Measurements from ENCODE around the gene PKP1.

PKP1 gene

DNA sequence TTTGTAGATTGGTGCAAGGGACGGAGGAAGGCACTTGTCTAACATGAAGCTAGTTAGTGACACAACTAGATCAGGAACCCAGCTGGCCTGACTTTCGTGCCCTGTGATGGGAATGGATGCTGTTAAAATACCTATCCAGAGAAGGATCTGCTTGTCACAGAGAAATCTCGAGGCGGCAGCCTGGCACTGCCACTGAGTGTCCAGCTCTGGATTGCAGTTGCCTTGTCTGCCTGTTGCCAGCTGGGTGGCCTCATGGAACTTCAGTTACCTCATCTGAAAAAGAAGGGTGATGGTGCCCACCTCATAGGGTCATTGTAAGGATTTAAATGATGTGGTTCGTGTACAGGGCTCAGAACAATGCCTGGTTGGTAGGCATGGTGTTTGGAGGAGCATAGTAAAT, 2.4 kb upstream of the PKP1 start (continued):
- TF ChIP-seq, protein P1, sequence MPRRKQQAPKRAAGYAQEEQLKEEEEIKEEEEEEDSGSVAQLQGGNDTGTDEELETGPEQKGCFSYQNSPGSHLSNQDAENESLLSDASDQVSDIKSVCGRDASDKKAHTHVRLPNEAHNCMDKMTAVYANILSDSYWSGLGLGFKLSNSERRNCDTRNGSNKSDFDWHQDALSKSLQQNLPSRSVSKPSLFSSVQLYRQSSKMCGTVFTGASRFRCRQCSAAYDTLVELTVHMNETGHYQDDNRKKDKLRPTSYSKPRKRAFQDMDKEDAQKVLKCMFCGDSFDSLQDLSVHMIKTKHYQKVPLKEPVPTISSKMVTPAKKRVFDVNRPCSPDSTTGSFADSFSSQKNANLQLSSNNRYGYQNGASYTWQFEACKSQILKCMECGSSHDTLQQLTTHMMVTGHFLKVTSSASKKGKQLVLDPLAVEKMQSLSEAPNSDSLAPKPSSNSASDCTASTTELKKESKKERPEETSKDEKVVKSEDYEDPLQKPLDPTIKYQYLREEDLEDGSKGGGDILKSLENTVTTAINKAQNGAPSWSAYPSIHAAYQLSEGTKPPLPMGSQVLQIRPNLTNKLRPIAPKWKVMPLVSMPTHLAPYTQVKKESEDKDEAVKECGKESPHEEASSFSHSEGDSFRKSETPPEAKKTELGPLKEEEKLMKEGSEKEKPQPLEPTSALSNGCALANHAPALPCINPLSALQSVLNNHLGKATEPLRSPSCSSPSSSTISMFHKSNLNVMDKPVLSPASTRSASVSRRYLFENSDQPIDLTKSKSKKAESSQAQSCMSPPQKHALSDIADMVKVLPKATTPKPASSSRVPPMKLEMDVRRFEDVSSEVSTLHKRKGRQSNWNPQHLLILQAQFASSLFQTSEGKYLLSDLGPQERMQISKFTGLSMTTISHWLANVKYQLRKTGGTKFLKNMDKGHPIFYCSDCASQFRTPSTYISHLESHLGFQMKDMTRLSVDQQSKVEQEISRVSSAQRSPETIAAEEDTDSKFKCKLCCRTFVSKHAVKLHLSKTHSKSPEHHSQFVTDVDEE (CRISPR knock-in tag; IDR thresholded peaks at IDR 0.05): no peak
- TF ChIP-seq SNAI2 (CRISPR knock-in tag; IDR thresholded peaks at IDR 0.05) (no peak), CSDC2 (CRISPR knock-in tag; IDR thresholded peaks at IDR 0.05) (no peak), OSR1 (CRISPR knock-in tag; IDR thresholded peaks at IDR 0.05) (no peak), BACH2 (CRISPR knock-in tag; IDR thresholded peaks at IDR 0.05; ENCODE audit: borderline replicate concordance) (no peak)

DNA sequence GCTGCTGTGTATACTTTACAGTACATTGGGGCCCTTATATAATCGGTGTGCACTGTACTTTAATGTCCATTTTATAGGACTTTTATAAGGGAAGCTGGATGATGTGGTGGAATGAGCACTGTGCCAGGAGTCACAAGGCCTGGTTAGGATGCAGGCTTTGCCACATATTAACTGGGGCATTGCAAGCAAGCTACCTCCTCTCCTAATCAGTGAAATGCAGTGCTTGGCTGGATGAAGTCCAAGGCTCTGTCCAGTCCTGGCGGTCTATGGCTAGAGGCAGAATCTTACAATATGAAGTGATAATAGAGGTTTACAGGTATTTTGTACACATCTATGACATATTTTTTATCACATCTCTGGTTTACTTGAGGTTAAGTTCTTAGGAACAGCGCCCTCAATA, 1.7 kb upstream of the PKP1 start:
- ATAC-seq: no peak
- TF ChIP-seq ESRRG (CRISPR knock-in tag; IDR thresholded peaks at IDR 0.05) (no peak), OSR1 (CRISPR knock-in tag; IDR thresholded peaks at IDR 0.05) (no peak), ZNF565 (CRISPR knock-in tag; conservative IDR thresholded peaks at IDR 0.05; ENCODE audit: low read depth) (no peak), ZNF8 (CRISPR knock-in tag; IDR thresholded peaks at IDR 0.05) (no peak), PPARA (CRISPR knock-in tag; IDR thresholded peaks at IDR 0.05; ENCODE audit: borderline replicate concordance) (no peak), ISL1 (CRISPR knock-in tag; IDR thresholded peaks at IDR 0.05) (no peak), ZFP30 (CRISPR knock-in tag; IDR thresholded peaks at IDR 0.05) (no peak)
- TF ChIP-seq, protein P2, sequence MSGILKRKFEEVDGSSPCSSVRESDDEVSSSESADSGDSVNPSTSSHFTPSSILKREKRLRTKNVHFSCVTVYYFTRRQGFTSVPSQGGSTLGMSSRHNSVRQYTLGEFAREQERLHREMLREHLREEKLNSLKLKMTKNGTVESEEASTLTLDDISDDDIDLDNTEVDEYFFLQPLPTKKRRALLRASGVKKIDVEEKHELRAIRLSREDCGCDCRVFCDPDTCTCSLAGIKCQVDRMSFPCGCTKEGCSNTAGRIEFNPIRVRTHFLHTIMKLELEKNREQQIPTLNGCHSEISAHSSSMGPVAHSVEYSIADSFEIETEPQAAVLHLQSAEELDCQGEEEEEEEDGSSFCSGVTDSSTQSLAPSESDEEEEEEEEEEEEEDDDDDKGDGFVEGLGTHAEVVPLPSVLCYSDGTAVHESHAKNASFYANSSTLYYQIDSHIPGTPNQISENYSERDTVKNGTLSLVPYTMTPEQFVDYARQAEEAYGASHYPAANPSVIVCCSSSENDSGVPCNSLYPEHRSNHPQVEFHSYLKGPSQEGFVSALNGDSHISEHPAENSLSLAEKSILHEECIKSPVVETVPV (CRISPR knock-in tag; IDR thresholded peaks at IDR 0.05): no peak
- TF ChIP-seq, protein P1 (CRISPR knock-in tag; IDR thresholded peaks at IDR 0.05): no peak

DNA sequence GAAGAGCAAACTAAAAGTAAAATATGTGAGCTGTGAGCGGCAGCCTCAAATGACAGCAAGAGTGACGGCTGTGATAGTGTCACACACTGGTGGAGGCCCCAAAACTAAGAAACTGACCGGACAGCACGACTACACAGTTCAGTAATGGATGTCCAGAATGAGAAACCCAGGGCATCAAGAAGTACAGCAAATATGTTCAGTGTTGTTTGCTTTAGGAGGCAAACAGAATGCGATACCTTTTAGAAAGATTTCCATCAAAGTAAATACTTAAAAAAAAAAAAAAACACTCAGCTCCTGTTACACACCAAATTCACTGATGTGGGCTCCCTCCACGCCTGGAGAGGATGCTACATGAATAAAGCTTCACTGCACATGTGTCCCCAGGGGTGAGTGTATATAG, 1.1 kb upstream of the PKP1 start:
- ATAC-seq: no peak
- TF ChIP-seq ZNF8 (CRISPR knock-in tag; IDR thresholded peaks at IDR 0.05): no peak
- TF ChIP-seq, protein P3, sequence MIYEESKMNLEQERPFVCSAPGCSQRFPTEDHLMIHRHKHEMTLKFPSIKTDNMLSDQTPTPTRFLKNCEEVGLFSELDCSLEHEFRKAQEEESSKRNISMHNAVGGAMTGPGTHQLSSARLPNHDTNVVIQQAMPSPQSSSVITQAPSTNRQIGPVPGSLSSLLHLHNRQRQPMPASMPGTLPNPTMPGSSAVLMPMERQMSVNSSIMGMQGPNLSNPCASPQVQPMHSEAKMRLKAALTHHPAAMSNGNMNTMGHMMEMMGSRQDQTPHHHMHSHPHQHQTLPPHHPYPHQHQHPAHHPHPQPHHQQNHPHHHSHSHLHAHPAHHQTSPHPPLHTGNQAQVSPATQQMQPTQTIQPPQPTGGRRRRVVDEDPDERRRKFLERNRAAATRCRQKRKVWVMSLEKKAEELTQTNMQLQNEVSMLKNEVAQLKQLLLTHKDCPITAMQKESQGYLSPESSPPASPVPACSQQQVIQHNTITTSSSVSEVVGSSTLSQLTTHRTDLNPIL (CRISPR knock-in tag; IDR thresholded peaks at IDR 0.05; ENCODE audit: low read depth): no peak
- TF ChIP-seq CSDC2 (CRISPR knock-in tag; IDR thresholded peaks at IDR 0.05): no peak
- TF ChIP-seq TCF4 (CRISPR knock-in tag; IDR thresholded peaks at IDR 0.05; ENCODE audit: borderline replicate concordance): no peak
- no peak for TF ChIP-seq SNAI2 (CRISPR knock-in tag; IDR thresholded peaks at IDR 0.05)
- TF ChIP-seq, protein P1 (CRISPR knock-in tag; IDR thresholded peaks at IDR 0.05): no peak

DNA sequence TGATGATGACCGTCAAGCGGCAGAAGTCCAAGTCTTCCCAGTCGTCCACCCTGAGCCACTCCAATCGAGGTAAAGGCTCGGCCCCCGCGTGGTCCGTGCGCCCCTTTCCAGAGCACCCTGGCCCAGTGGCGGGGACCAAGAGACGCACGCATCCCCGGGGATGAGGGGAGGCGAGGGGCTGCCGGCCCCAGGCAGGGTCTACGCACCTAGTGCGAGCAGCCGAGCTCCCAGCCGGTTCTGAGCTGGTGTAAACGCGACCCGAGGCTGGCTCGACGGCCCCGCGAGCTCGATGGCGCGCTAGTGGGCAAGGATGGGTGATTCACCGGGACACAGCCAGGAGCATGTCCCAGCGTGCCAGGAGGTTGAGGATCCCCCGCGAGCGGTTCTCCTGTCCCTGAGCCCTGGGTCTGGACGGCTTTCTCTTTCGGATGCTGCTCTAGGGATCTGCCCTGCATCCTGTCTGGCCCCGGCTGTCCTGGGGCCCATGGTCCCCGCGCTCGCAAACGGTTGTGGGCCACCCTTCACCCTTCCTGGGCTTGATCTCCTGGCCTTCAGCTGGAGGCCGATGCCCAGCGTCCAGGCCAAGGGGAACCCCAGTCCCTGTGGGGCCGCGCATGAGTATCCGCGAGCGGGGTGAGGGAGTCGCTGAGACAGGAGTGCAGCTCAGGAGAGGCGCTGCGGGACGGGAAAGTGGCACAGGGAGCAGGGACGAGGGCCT, 689 bp downstream of the PKP1 start:
- ATAC-seq: no peak
- TF ChIP-seq ZFP3 (CRISPR knock-in tag; IDR thresholded peaks at IDR 0.05): no peak
- TF ChIP-seq, protein P2 (CRISPR knock-in tag; IDR thresholded peaks at IDR 0.05): no peak
- TF ChIP-seq, protein P4, sequence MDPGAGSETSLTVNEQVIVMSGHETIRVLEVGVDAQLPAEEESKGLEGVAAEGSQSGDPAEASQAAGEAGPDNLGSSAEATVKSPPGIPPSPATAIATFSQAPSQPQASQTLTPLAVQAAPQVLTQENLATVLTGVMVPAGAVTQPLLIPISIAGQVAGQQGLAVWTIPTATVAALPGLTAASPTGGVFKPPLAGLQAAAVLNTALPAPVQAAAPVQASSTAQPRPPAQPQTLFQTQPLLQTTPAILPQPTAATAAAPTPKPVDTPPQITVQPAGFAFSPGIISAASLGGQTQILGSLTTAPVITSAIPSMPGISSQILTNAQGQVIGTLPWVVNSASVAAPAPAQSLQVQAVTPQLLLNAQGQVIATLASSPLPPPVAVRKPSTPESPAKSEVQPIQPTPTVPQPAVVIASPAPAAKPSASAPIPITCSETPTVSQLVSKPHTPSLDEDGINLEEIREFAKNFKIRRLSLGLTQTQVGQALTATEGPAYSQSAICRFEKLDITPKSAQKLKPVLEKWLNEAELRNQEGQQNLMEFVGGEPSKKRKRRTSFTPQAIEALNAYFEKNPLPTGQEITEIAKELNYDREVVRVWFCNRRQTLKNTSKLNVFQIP (CRISPR knock-in tag; IDR thresholded peaks at IDR 0.05; ENCODE audit: borderline replicate concordance, low read depth): no peak
- TF ChIP-seq TCF4 (CRISPR knock-in tag; IDR thresholded peaks at IDR 0.05; ENCODE audit: borderline replicate concordance): no peak
- TF ChIP-seq, protein P1 (CRISPR knock-in tag; IDR thresholded peaks at IDR 0.05): no peak

All from SK-N-SH treated with all-trans-retinoic acid at 6 μM for 48 hours (cell line).